ENCODE results near the gene EIF1AX. TPM values are rescaled to one million over a fixed set of nuclear protein-coding genes. Genes with fewer than 3 reads are reported as not detected.
"Not testable (repeated sequence)": the region's sequence is repeated elsewhere in the genome, so short reads cannot be mapped to it uniquely, and the experiment has no call there.

The EIF1AX gene
- total RNA-seq, 1 donor from 2014 or later, result 44.7 TPM

- TF ChIP-seq CTCF (IDR thresholded peaks at IDR 0.05; ENCODE audit: insufficient read depth, low read length, poor library complexity, severe bottlenecking), result no peak
- H3K36me3 ChIP-seq (ENCODE audit: control insufficient read depth, insufficient read depth, low read length), result no peaks in the 10 kb centered on the region
- no peak for DNase-seq (ENCODE audit: low read depth)
- H3K27me3 ChIP-seq (ENCODE audit: control insufficient read depth, insufficient read depth, low read length), result no peaks in the 10 kb centered on the region
- H3K4me3 ChIP-seq (ENCODE audit: low read depth, low read length), result no peak overlapping the region
Observed at GRCh38 chrX:20135944-20136343, 5.7 kb downstream of the EIF1AX start.

- Histone ChIP-seq H3K36me3 (ENCODE audit: control insufficient read depth, insufficient read depth, low read length) (no peaks in the 10 kb centered on the region), H3K27me3 (ENCODE audit: control insufficient read depth, insufficient read depth, low read length) (no peaks in the 10 kb centered on the region), H3K4me3 (ENCODE audit: low read depth, low read length) (no peak overlapping the region)
- no peak for TF ChIP-seq CTCF (IDR thresholded peaks at IDR 0.05; ENCODE audit: insufficient read depth, low read length, poor library complexity, severe bottlenecking)
- no peak for DNase-seq (ENCODE audit: low read depth)
Observed at GRCh38 chrX:20132666-20133065, 9.0 kb downstream of the EIF1AX start.

- no peak for DNase-seq (ENCODE audit: low read depth)
Observed at GRCh38 chrX:20130357-20130756, 11.3 kb downstream of the EIF1AX start.

GRCh38 chrX:20129547-20129946 lies 12.1 kb downstream of the EIF1AX start:
- no peaks in the 10 kb centered on the region for H3K36me3 ChIP-seq (ENCODE audit: control insufficient read depth, insufficient read depth, low read length)
- H3K27me3 ChIP-seq (ENCODE audit: control insufficient read depth, insufficient read depth, low read length), result no peaks in the 10 kb centered on the region
- no peak for DNase-seq (ENCODE audit: low read depth)
- no peak for TF ChIP-seq CTCF (IDR thresholded peaks at IDR 0.05; ENCODE audit: insufficient read depth, low read length, poor library complexity, severe bottlenecking)
- H3K4me3 ChIP-seq (ENCODE audit: low read depth, low read length), result no peak overlapping the region

More at GRCh38 chrX:20130357-20130756, 11.3 kb downstream of the EIF1AX start:
- Histone ChIP-seq H3K27me3 (ENCODE audit: control insufficient read depth, insufficient read depth, low read length) (no peaks in the 10 kb centered on the region), H3K4me3 (ENCODE audit: low read depth, low read length) (no peak overlapping the region), H3K36me3 (ENCODE audit: control insufficient read depth, insufficient read depth, low read length) (no peaks in the 10 kb centered on the region)
- no peak for TF ChIP-seq CTCF (IDR thresholded peaks at IDR 0.05; ENCODE audit: insufficient read depth, low read length, poor library complexity, severe bottlenecking)

- H3K36me3 ChIP-seq (ENCODE audit: control insufficient read depth, insufficient read depth, low read length), result no peaks in the 10 kb centered on the region
- no peak for TF ChIP-seq CTCF (IDR thresholded peaks at IDR 0.05; ENCODE audit: insufficient read depth, low read length, poor library complexity, severe bottlenecking)
Observed at GRCh38 chrX:20128670-20129069, 13.0 kb downstream of the EIF1AX start.

GRCh38 chrX:20127440-20127839 lies 14.2 kb downstream of the EIF1AX start:
- not testable (repeated sequence) for H3K36me3 ChIP-seq (ENCODE audit: control insufficient read depth, insufficient read depth, low read length); DNase-seq (ENCODE audit: low read depth)
- peak; percentile 25 for TF ChIP-seq CTCF (IDR thresholded peaks at IDR 0.05; ENCODE audit: insufficient read depth, low read length, poor library complexity, severe bottlenecking)

More at GRCh38 chrX:20128670-20129069, 13.0 kb downstream of the EIF1AX start:
- Histone ChIP-seq H3K27me3 (ENCODE audit: control insufficient read depth, insufficient read depth, low read length) (no peaks in the 10 kb centered on the region), H3K4me3 (ENCODE audit: low read depth, low read length) (no peak overlapping the region)
- DNase-seq (ENCODE audit: low read depth), result no peak

GRCh38 chrX:20126833-20127232 lies 14.8 kb downstream of the EIF1AX start:
- not testable (repeated sequence) for H3K4me3 ChIP-seq (ENCODE audit: low read depth, low read length); H3K27me3 ChIP-seq (ENCODE audit: control insufficient read depth, insufficient read depth, low read length); DNase-seq (ENCODE audit: low read depth); H3K36me3 ChIP-seq (ENCODE audit: control insufficient read depth, insufficient read depth, low read length)

More at GRCh38 chrX:20127440-20127839, 14.2 kb downstream of the EIF1AX start:
- H3K27me3 ChIP-seq (ENCODE audit: control insufficient read depth, insufficient read depth, low read length); H3K4me3 ChIP-seq (ENCODE audit: low read depth, low read length): not testable (repeated sequence)

Measured in kidney epithelial cell (primary cell).